RPMI8226 (cell line): Measurements from ENCODE around the gene MMADHC.

Source experiments
- DNase-seq: peaks from one replicate; pipeline ENCODE4 v3.0.0-alpha.2; 2015

Gene MMADHC

GRCh38 chr2:149587220-149587949 lies at the start of gene MMADHC:
MMADHC (minus strand) TSS chr2:149587775; CDS start chr2:149587097, 678 bp downstream.
- peak; percentile 97 for DNase-seq

DNA sequence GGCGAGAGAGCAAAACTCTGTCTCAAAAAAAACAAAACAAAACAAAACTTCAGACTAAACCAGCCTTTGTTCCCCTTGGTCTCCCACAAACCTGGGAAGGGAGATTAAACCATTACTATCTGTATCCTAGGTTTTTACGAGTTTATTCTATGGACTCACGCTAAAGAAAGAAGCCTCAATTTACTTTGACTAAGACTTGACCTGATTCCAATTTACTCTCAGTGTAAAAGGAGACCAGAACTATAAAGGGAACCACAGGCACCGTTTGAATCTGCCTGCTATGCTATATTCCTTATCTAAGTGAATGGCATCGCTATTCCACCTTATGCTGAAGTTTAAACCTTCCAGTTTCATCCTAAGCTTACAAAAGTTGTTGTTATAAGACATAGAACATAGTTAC lies 46.5 kb upstream of the MMADHC start:
- DNase-seq, result no peak

DNA sequence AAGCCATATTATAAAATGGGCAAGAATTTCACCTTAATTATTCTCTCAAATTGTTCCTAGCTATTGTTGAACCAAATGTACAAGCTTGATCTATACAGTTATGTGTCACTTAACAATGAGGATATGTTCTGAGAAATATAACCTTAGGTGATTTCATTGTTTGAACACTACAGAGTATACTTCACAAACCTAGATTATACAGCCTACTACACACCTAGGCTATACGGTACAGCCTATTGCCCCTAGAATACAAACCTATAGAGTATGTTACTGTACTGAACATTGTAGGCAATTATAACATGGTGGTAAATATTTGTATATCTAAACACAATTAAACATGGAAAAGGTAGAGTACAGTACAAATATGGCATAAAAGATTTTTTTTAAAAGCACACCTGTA lies 42.9 kb upstream of the MMADHC start:
- DNase-seq, result no peak

GRCh38 chr2:149629026-149629425 lies 41.5 kb upstream of the MMADHC start:
- DNase-seq, result no peak

GRCh38 chr2:149627111-149627801 lies 39.7 kb upstream of the MMADHC start:
- no peak for DNase-seq

GRCh38 chr2:149625671-149626070 lies 38.1 kb upstream of the MMADHC start:
- no peak for DNase-seq

- no peak for DNase-seq
Observed at GRCh38 chr2:149625271-149625670, 37.7 kb upstream of the MMADHC start.

DNA sequence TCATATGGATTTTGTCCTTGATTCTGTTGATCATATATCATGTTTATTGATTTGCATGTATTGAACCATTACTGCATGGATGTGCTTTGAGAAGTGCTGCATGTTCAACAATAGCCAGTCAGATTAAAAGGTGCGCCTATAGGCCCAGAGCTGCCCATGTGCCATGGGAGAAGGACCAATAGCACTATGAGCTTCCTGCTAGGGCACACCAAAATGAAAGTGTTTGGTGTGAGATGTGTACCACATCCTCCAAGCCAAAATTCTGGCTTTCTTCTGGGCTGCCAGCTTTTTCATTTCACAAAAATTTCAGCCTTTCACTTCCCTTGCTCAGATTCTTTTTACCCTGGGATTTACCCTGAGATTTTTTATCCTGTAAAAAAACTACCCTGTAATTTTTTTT lies 34.8 kb upstream of the MMADHC start:
- DNase-seq, result no peak

DNA sequence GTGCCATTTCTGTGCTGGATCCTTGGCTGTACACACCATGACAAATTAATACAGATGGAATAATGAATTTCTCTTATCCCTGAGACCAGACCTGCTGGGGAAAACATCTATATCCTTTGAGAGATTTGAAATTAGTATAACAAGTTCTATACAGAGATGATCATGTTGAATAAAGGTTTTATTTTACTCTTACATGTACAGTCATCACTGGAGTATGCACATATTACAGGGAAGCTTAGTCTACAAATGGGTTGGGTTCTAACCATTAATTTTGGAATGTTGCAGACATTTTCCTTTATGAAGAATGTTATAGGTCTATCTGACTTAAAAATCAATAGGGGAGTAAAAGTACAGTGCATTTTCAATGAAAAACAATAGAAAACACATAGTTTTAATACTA lies 29.9 kb upstream of the MMADHC start:
- DNase-seq, result no peak

DNA sequence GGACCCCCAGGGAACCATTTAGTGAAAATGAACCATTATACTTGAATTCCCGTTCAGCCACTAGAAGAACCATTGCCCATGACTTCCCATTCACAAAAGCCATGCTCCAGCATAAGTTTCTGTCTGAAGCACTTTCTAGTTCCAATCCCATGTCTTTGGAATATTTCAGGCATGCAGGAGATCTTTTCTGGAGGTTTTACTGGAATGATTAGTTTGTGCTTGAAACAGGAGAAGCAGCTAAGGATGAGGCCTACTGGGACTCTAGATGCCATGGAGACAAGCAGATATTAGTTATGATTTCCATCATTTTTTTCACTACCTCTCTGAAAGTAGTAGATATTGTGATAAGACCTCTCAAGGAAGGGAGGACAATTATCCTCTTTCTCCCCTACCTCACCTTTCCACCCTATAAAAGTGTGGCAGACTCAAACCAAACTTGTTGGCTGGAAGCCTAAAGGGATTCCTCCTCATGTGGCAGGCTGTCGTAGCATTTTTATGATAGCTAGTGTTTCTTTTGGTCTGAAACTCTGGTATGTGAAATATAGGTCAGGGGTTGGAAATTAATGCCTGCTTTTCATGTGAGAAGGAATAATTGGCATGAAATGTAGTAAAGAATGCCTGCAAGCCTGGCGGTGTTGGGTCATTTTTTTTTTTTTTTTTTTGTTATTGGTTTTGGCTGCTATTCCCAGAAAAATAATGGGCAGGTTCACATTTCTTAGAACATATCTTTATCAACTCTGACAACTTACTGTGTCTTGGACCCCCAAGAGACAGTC lies 29.3 kb upstream of the MMADHC start:
- no peak for DNase-seq

- DNase-seq, result no peak
Observed at GRCh38 chr2:149613704-149614103, 26.1 kb upstream of the MMADHC start.

DNA sequence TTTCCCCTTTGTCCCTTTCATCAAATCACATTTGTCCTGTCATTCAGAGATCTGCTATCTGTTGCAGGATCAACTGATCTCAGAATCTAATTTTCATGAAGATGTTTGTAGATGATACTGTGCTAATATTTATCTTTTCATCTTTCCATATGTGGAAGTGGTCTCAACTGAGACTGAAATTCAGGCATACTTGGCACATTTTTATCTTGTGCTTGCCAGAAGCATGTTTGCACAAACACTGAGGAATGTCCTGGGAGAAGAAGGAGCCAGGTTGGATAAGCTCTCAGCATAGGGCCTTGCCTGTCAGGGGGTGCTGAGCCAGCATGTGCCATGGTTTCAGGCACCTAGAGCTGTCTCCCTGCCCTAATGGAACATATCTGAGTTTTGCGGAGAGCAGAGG lies 24.5 kb upstream of the MMADHC start:
- DNase-seq, result no peak

DNA sequence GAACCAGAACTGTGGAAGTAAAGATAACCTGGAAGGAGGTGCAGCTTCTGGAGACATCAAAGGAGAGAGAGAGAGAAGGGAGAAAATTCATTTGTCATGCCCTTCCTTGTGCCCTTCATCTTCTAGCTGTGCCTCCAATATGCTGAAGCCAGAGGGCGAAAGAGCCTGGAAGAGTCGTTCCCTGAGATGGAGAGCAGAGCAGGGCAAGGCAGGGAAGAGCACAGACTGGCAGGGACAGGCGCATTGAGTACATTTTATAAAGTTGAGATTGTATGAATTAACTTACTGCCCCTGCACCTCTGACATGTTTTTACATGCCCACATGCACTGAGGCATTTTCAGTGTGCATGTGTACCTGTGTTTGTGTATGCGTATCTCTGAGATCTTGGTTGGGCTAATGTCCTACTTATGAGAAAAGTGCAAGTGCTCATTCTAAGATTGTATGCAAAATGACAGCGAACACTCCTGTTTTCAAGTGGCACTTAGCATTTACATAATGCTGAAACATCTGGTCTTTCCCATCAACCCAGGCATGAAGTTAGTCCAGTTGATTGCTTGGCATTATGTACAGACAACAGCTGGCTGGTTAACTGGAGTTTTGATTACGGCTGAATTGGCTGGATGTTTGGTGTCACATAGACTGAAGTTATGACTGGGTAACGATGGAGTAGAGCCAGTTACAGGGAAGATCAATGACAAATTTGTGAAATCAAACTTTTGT lies 23.7 kb upstream of the MMADHC start:
- DNase-seq, result no peak

GRCh38 chr2:149606251-149606811 lies 18.8 kb upstream of the MMADHC start:
- no peak for DNase-seq

GRCh38 chr2:149603248-149603647 lies 15.7 kb upstream of the MMADHC start:
- no peak for DNase-seq

DNA sequence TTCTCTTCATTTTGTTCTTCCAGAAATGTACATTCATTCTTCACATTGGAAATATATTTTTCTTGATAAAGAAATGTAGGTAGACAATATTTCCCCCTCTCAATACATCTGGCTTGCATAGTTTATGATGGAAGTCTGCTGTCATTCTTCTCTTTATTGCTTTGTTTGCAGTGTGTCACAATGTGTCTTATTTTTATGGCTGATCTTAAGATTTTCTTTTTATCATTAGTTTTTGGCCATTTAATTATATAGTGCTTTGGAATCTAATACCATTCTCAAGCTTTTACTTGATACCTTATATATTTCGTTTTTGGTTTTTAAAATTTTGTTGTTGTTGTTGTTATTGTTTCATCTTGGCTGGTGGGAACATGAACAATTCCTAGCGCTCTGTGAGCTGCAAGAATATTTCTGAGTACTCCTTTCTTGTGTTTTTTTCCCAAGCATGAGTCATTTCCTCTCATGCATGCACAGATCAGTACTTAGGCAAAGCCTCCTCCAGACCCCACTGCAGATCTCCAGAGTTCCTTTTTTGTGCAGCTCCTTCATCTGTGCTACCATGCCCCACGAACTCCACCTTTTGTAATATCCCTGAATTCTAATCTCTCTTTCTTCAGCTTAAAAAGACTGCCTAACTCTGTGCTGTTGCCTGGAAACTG lies 13.7 kb upstream of the MMADHC start:
- DNase-seq, result no peak

- peak; percentile 72 for DNase-seq
Observed at GRCh38 chr2:149597668-149598326, 10.2 kb upstream of the MMADHC start.

GRCh38 chr2:149597050-149597667 lies 9.6 kb upstream of the MMADHC start:
- no peak for DNase-seq

DNA sequence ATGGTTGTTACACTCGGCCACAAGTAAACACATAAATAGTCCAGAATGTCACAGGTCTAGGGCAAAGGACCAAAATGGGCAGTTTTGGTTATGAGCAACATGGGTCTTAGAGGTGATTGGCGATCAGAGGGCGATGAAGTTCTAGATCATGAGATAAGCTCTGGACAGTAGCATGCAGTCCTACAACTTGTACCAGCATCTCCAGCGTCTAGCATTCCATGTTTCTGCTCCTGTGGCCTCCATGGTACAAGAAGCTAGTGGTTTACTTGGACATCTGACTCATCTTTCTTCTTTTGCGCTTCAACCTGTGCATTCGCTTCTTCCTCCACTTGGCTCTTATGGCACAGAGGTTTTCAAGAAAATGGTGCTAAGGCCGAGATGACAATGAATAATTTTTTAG lies 8.9 kb upstream of the MMADHC start:
- DNase-seq, result no peak

GRCh38 chr2:149595056-149595963 lies 7.7 kb upstream of the MMADHC start:
- no peak for DNase-seq
